DND-41 (cell line): ENCODE results near the gene MYO16.
"Not testable (repeated sequence)": the region's sequence is repeated elsewhere in the genome, so short reads cannot be mapped to it uniquely, and the experiment has no call there.

ENCODE experiments used
- ATAC-seq: fragments of 200-7000 bp; cut with Tn5 transposase; 3 replicates; pipeline ENCODE4 v1.9.1; 2021; ENCODE audit warnings: low read depth; ENCODE audit not compliant: insufficient read depth
- DNase-seq: peaks from one replicate; pipeline ENCODE4 v3.0.0-alpha.2; 2020
- H2AFZ ChIP-seq: 2 replicates; pipeline ENCODE4 v1.6.0; 2012; ENCODE audit warnings: low read depth, low read length
- H3K27ac ChIP-seq: 2 replicates; pipeline ENCODE4 v1.5.1; 2012; ENCODE audit warnings: low read length, inconsistent platforms
- H3K27me3 ChIP-seq: fragments of 200-600 bp; sonication (generic); 2 replicates; pipeline ENCODE4 v1.6.0; 2012; ENCODE audit warnings: low read length, mild to moderate bottlenecking, inconsistent platforms; ENCODE audit not compliant: insufficient read depth, poor library complexity
- H3K36me3 ChIP-seq: 2 replicates; pipeline ENCODE4 v1.5.1; 2012; ENCODE audit warnings: low read length, inconsistent platforms; ENCODE audit not compliant: insufficient read depth
- H3K4me1 ChIP-seq: 2 replicates; pipeline ENCODE4 v1.5.1; 2012; ENCODE audit warnings: mild to moderate bottlenecking, low read length; ENCODE audit not compliant: insufficient read depth
- H3K4me2 ChIP-seq: 2 replicates; pipeline ENCODE4 v1.6.0; 2012; ENCODE audit warnings: mild to moderate bottlenecking, moderate library complexity, low read length, inconsistent platforms; ENCODE audit not compliant: insufficient read depth
- H3K4me3 ChIP-seq, 2 experiments: fragments of 200-600 bp in 1 of 2; shearing (Covaris generic) in 1 of 2; 2 replicates each; pipeline ENCODE4 v1.5.1; 2012 to 2016; ENCODE audit warnings: inconsistent platforms in 2 of 2, low read length in 2 of 2, mild to moderate bottlenecking in 2 of 2, low read depth in 1 of 2, moderate library complexity in 1 of 2
- H3K79me2 ChIP-seq: 2 replicates; pipeline ENCODE4 v1.6.0; 2012; ENCODE audit warnings: low read length, inconsistent platforms; ENCODE audit not compliant: insufficient read depth
- H3K9ac ChIP-seq: 2 replicates; pipeline ENCODE4 v1.6.0; 2012; ENCODE audit warnings: low read depth, mild to moderate bottlenecking, inconsistent platforms, low read length, moderate library complexity
- H3K9me3 ChIP-seq: 2 replicates; pipeline ENCODE4 v1.5.1; 2012; ENCODE audit warnings: low read length, moderate library complexity, mild to moderate bottlenecking, inconsistent platforms; ENCODE audit not compliant: insufficient read depth, severe bottlenecking
- H4K20me1 ChIP-seq: 2 replicates; pipeline ENCODE4 v1.6.0; 2012; ENCODE audit warnings: low read length; ENCODE audit not compliant: insufficient read depth
- CTCF ChIP-seq: IDR thresholded peaks from 2 replicates; pipeline ENCODE4 v1.5.1; 2012; ENCODE audit warnings: borderline replicate concordance, low read length, moderate library complexity, mild to moderate bottlenecking; ENCODE audit not compliant: poor library complexity, severe bottlenecking; ENCODE audit errors: extremely low read depth
- EZH2 ChIP-seq: IDR thresholded peaks from 3 replicates; pipeline ENCODE4 v1.6.1; 2012; ENCODE audit warnings: borderline replicate concordance, low read depth, mild to moderate bottlenecking, moderate library complexity, low read length, inconsistent platforms; ENCODE audit not compliant: severe bottlenecking

The MYO16 gene

GRCh38 chr13:108780706-108781105 is 151.3 kb downstream of the MYO16 start:
- peaks cover 1% of the 10 kb centered on the region for H3K27me3 ChIP-seq

GRCh38 chr13:108781312-108781711 is 151.9 kb downstream of the MYO16 start:
- Histone ChIP-seq H3K27me3 (peaks cover 4% of the 10 kb centered on the region), H3K36me3 (no peaks in the 10 kb centered on the region), H3K4me3 (no peak overlapping the region), H3K9ac (no peak overlapping the region), H3K4me1 (no peaks in the 10 kb centered on the region), H3K4me2 (no peak overlapping the region), H4K20me1 (no peaks in the 10 kb centered on the region), H3K27ac (no peak overlapping the region), H3K9me3 (no peaks in the 10 kb centered on the region), H3K79me2 (no peaks in the 10 kb centered on the region), H2AFZ (no peak overlapping the region)
- ATAC-seq = no peak
- TF ChIP-seq EZH2 (no peak), CTCF (no peak)
- no peak for DNase-seq

More at GRCh38 chr13:108780706-108781105, 151.3 kb downstream of the MYO16 start:
- Histone ChIP-seq H4K20me1 (no peaks in the 10 kb centered on the region), H3K79me2 (no peaks in the 10 kb centered on the region), H3K27ac (no peak overlapping the region), H3K4me1 (no peaks in the 10 kb centered on the region), H2AFZ (no peak overlapping the region), H3K9me3 (no peaks in the 10 kb centered on the region), H3K4me3 (no peak overlapping the region), H3K4me2 (no peak overlapping the region), H3K36me3 (no peaks in the 10 kb centered on the region), H3K9ac (no peak overlapping the region)
- ATAC-seq (no peak), DNase-seq (no peak)
- TF ChIP-seq CTCF = no peak
- TF ChIP-seq EZH2 = no peak

GRCh38 chr13:108782480-108782879 is 153.1 kb downstream of the MYO16 start:
- not testable (repeated sequence) for H3K4me1 ChIP-seq, H3K36me3 ChIP-seq, H4K20me1 ChIP-seq, H3K9me3 ChIP-seq, H3K79me2 ChIP-seq, H3K27me3 ChIP-seq, H3K4me3 ChIP-seq, H3K9ac ChIP-seq, DNase-seq, H3K27ac ChIP-seq, ATAC-seq, H3K4me2 ChIP-seq, H2AFZ ChIP-seq

GRCh38 chr13:108785844-108786243 is 156.4 kb downstream of the MYO16 start:
- no peak overlapping the region for H3K9ac ChIP-seq
- no peak overlapping the region for H3K4me2 ChIP-seq
- H3K27me3 ChIP-seq = peaks cover 10% of the 10 kb centered on the region
- no peaks in the 10 kb centered on the region for H3K4me1 ChIP-seq
- H2AFZ ChIP-seq = no peak overlapping the region
- TF ChIP-seq EZH2 (no peak), CTCF (no peak)
- no peaks in the 10 kb centered on the region for H3K9me3 ChIP-seq
- H3K4me3 ChIP-seq = no peak overlapping the region
- no peak overlapping the region for H3K27ac ChIP-seq
- ATAC-seq = no peak
- no peaks in the 10 kb centered on the region for H3K36me3 ChIP-seq
- no peak for DNase-seq
- no peaks in the 10 kb centered on the region for H4K20me1 ChIP-seq
- H3K79me2 ChIP-seq = no peaks in the 10 kb centered on the region
